Peyer's patch (tissue), 4 donors: ENCODE data around the gene IGF1R.

Experiments
- CTCF ChIP-seq, 6 experiments: fragments of 450-650 bp in 4 of 6; fragments of 200-600 bp in 2 of 6; sonication (generic) in 1 of 6; IDR thresholded peaks; one replicate each; pipeline ENCODE4 v1.5.1; 2017 to 2019; ENCODE audit warnings: antibody characterized with exemption in 6 of 6, mild to moderate bottlenecking in 3 of 6, moderate library complexity in 1 of 6
- POLR2A ChIP-seq, 2 donors: fragments of 450-650 bp; IDR thresholded peaks; one replicate each; pipeline ENCODE4 v1.5.1; 2017; ENCODE audit warnings: antibody characterized with exemption in 2 of 2, mild to moderate bottlenecking in 2 of 2, moderate library complexity in 2 of 2

- TF ChIP-seq CTCF (IDR thresholded peaks at IDR 0.05) (no peak), POLR2A (IDR thresholded peaks at IDR 0.05) (no peak)
These were observed 88.8 kb downstream of the IGF1R start for GRCh38 chr15:98737159-98737558.
